Astrocyte of the spinal cord (primary cell): ENCODE data around the gene BTBD19.
A peak's percentile ranks its signal among the peaks of the same experiment; 100 is the strongest.
"Not testable (repeated sequence)": the region's sequence is repeated elsewhere in the genome, so short reads cannot be mapped to it uniquely, and the experiment has no call there.

Experiments used
- DNase-seq: peaks from one replicate; pipeline ENCODE4 v3.0.0; 2011; ENCODE audit warnings: low read depth, low spot score
- H3K4me3 ChIP-seq: 2 replicates; pipeline ENCODE4 v1.5.1; 2011; ENCODE audit warnings: low read depth, mild to moderate bottlenecking, low read length, moderate library complexity
- CTCF ChIP-seq: IDR thresholded peaks from 2 replicates; pipeline ENCODE4 v1.5.1; 2012; ENCODE audit warnings: low read depth, mild to moderate bottlenecking, low read length, inconsistent platforms
- in situ Hi-C: cut with HindIII; loops from 2 replicates; pipeline ENCODE4 v1.10.0; 2017; ENCODE audit warnings: low sequenced_read_pairs

Gene BTBD19

GRCh38 chr1:44806025-44806703 lies 2.2 kb upstream of the BTBD19 start:
- no peak for TF ChIP-seq CTCF
- in situ Hi-C loops, result no loop called here
- no peak for DNase-seq
- H3K4me3 ChIP-seq, result no peak overlapping the region

GRCh38 chr1:44806704-44807363 lies 1.5 kb upstream of the BTBD19 start, which contains the start of gene DYNLT4:
Gene DYNLT4 (minus strand): TSS chr1:44807351. CDS start chr1:44806668, 683 bp downstream.
- DNase-seq, result no peak
- in situ Hi-C loops, result no loop called here
- peak within 1 kb of the TSS; percentile 47 for H3K4me3 ChIP-seq
- TF ChIP-seq CTCF, result no peak

- peak overlapping the region; percentile 47 for H3K4me3 ChIP-seq
- peak; percentile 100 for DNase-seq
- TF ChIP-seq CTCF, result no peak
- in situ Hi-C loops, result no loop called here
Measured at GRCh38 chr1:44807364-44808062, 810 bp upstream of the BTBD19 start.

GRCh38 chr1:44808938-44809917 lies 905 bp downstream of the BTBD19 start:
- in situ Hi-C loops, result no loop called here
- DNase-seq, result peak; percentile 80
- TF ChIP-seq CTCF, result no peak
- peak overlapping the region; percentile 47 for H3K4me3 ChIP-seq

GRCh38 chr1:44810101-44810761 lies 1.9 kb downstream of the BTBD19 start:
- H3K4me3 ChIP-seq, result peak overlapping the region; percentile 47
- DNase-seq, result peak; percentile 62
- TF ChIP-seq CTCF, result no peak
- in situ Hi-C loops, result no loop called here

GRCh38 chr1:44810762-44811105 lies 2.4 kb downstream of the BTBD19 start:
- H3K4me3 ChIP-seq, in situ Hi-C loops, DNase-seq: not testable (repeated sequence)
